Epidermal melanocyte (primary cell): ENCODE measurements around the gene DDAH1.

Experiments used
- DNase-seq: peaks from one replicate; pipeline ENCODE4 v3.0.0; 2011; ENCODE audit warnings: low spot score; ENCODE audit not compliant: insufficient read length

The DDAH1 gene

DNA sequence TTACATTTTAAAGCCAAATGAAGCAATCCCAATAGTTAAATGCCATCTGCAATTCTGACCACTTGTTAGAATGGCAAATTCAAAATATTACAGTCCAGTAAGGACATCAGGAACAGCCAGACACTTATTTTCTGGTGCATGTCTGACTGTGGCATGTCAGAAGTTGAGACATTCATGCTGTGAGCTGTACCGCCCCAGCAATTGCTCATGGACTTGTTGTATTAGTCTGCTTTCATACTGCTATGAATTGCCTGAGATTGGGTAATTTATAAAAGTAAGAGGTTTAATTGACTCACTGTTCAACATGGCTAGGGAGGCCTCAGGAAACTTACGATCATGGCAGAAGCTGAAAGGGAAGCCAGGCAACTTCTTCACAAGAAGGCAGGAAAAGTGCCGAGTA, 19.1 kb downstream of the DDAH1 start:
- DNase-seq, result no peak

DNA sequence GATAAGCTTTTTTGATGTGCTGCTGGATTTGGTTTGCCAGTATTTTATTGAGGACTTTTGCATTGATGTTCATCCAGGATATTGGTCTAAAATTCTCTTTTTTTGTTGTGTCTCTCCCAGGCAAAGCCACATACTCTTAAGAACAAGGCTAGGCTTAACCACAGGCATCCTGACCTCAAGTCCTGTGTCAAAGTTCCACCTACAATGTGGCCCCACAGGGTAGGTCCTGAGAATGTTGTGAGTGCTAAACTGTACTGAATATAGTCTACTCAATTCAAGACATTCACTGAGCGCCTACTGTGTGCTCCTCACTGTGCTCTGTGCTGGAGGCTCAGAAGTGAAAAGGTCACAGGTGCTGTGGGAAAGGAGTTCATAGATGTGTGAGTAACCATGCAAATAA, 20.6 kb downstream of the DDAH1 start:
- DNase-seq, result no peak

DNA sequence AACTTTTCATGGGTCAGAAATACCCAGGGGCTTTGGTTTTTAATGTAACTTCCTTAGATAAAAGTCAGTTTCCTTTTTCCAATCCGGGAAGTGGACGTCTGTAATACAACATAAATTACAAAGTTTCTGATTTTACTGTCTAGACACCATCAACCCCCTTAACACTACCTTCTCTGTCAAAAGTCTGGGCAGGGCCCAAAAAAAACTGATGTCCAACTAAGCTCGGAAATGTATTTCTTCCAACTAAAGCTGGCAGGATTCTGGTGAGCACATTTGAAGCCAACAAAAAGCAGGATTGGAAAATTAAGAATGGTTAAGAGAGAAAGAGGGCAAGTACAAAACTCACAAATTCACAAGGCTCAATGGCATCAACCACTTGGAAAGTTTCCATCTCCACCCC, 24.3 kb downstream of the DDAH1 start:
- DNase-seq, result no peak

DNA sequence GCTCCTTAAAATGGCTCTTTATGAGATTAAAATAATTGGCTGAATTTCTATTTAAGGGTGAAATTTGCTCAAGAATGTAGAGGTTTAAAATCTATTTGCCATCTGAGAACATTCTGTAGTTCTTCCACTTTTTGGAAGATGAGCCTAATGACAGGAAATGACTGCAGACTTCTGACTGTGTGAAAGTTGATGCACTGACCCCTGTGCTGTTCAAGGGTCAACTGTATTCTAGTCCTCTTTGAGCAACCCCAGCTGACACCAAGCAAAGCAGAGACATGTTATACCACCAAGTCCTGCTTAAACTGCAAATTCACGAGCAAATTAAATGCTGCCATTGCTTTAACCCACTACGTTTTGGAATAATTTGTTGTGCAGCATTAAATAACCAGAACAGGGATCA, 26.6 kb downstream of the DDAH1 start:
- DNase-seq, result no peak

DNA sequence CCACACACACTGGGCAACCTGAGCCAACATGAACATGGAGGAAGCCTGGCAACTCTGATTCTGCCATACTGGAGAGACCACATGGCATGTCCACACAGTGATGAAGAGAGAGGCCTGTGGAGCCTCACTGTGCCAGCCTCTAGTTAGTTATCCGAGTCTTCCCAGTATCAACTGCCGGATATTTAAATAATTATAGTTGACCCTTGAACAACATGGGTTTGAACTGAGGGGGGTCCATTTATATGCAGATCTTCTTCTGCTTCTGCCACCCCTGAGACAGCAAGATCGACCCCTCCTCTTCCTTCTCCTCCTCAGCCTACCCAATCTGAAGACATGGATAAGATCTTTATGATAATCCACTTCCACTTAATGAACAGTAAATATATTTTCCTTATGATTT, 27.8 kb downstream of the DDAH1 start:
- DNase-seq, result no peak

DNA sequence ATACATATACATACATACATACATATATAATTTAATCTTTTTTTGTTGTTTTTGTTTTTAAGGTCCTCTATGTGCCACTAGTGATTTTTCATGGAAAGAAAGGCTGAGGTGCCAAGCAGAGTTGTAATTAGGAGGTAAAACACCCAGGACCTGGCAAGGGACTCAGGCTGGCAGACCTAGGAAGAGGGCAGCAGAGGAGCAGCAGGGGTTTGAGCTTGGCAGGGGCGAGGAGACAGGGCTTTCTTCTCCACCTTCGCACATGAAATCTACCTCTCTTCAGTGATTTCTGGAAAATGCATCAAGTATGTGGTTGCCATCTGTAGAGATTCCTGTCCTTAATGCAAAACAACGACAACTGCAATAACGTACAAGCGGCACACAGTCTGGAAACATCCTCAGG, 31.9 kb downstream of the DDAH1 start:
- DNase-seq, result no peak

DNA sequence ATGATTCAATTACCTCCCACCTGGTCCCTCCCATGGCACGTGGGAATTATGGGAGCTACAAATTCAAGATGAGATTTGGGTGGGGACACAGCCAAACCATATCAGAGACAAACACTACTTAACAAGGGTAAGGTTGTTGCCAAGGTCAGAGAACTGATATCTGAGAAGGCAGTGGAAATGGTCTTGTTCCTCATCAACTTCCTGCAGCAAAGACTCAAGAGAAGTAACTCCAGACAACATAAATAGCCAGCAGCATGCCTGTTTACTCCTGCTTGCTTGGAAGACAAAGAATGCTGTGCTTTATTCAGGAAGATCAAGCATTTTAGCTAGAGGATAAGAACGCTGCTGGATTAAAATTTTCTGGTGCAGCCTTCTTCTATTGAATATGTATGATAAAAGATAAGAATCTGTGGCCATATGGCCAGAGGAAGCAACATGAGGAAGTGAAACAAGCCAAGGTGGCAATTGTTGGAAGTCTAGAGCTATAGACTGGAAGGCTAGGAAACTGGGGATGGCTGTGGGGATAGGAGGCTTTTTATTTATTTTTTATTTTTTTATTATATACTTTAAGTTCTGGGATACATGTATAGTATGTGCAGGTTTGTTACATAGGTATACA, 36.4 kb downstream of the DDAH1 start:
- DNase-seq, result no peak

DNA sequence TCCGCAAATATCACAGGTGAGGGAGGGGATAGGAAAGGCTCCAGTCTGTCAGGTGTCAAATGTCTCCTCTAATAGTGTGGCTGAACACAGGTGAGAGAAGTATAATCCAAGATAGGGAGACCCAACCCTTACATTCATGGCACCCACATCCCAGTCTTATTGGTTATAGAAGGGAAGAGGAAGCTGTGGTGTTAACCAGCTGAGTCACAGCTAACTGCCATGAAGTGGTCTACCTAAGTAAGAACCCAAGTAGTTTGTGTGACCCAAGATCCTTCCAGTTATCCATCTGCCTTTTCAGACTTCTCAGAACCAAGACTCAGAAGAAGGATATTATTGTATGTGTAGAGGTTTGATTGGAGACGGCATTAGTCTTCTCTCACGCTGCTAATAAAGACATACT, 37.1 kb downstream of the DDAH1 start:
- no peak for DNase-seq

DNA sequence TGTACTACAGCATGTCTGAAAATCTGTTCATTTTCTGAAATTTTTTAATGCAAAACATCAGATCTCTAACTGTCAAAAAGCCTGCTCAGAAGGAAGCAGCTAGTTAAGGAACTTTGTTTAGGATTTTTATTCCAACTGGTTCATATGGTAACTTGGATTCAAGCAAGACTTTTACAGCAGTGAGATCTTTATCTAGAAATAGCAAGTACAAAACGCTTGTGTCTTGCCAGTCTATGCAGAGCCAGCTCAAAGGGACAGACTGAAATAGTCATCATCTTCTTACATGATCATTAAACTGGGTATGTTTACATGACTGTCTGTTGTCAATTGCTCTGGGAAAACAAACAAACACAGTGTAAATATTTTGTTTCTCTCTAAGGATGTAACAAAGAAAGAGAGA, 37.6 kb downstream of the DDAH1 start:
- DNase-seq, result no peak

DNA sequence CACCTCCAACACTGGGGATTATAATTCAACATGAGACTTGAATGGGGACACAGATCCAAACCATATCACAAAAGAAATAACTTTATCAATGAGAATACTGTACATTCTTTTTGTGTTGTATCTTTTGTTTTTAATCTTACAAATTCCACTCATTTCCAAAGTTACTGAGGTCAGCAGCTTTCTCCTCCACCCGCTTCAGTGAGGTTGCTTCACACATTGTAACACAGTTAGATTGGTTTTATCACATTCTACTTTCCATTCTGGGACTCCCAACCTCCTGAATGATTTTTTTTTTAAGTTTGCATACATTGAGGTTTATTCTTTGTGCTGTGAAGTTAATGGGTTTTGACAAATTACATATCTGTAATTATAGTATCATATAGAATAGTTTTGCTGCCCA, 43.8 kb downstream of the DDAH1 start:
- DNase-seq, result no peak

DNA sequence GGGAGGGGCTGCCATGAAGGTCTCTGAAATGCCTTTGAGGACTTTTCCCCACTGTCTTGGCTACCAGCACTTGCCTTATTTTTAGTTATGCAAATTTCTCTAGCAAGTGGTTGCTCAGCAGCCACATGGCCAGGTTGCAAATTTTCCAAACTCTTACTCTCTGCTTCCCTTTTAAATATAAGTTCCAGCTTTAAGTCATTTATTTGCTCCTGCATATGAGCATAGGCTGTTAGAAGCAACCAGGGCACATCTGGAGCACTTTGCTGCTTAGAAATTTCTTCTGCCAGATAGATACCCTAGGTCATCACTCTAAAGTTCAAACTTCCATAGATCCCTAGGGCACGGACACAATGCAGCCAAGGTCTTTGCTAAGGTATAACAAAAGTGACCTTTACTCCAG, 44.8 kb downstream of the DDAH1 start:
- DNase-seq, result no peak

DNA sequence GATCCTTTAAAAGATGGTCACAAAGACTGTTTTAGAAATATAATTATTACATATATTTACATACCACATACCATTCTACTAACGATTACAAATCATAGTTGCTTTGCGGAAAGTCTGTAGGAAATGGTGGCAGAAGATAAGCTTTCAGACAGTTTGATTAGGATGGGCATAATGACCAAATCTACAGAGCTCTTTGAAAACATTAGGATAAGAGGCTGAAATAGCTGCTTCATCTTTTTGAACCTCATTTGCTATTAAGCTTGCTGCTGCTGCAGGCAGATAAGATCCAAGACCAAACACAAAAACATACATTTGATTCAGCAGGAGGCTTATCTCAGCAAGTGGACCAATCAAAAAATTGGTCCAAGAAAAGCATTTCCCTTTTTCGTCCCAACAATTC, 47.1 kb downstream of the DDAH1 start:
- no peak for DNase-seq

DNA sequence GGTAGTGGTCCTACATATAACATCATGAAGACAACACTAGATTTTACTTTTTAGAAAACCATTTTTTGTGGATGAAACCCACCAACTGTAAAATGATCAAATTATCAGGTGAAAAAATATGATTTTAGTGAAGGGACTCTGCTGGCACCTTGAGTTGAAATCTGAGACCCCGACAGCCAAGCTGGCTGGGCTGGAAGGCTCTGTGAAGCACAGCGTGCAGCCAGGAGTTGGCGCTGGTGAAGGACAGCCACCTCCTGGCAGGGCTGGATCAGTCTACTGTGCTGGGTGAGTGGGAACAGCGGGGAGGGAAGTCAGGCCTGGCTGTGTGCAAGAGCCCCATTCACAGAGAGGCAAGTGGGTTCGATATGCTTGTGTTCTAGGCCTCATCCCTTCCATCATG, 47.9 kb downstream of the DDAH1 start:
- DNase-seq, result no peak

DNA sequence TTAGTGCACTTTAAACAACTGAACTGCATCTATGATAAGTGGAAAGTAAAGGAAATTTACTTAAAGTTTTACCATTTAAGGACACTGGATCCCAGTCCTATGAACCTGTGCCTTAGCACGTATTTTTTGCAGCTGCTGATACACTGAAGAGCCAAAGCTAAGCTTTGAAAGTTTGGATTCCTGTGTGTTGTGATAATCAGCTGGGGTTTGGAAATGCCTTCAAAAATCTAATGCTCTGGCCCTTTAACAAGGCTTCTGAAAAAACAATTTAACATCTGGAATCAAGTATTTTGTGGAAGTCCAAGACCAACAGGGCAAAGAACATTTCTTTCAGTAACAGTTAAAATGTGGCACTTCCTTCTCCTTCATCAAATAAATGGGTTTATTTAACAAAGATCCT, 51.8 kb downstream of the DDAH1 start:
- no peak for DNase-seq

DNA sequence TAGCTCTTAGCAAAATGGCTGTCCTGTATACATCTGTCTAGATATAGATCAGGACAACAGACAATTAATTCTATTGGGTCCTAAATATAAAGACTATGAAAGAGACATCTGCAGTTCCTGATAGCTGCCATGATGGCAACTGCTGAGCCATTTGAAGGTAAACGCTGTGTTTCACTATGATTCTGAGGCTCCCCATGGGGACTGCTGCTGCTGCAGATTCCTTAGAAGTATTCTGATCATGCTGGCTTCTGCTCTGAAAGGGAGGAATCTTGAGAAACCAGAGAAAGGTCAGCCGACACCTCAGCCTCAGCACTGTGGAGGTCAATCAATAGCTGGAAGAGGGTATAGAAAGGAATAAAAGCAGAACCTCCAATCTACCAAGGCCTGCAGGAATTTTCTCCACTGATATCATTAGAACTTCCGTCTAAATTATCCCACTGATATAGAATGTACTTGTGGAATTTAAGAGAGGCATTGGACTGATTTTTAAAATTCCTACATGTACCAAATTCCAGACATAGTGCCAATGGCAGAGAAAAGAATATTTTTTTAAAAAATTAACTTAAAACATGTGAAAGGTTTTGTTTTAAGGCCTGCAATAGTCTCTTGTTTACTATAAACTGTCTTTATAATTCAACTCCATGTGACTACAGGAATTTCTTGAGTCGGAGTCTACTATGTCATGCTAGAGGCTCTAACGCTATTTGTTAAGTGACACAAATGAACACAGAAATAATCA, 53.2 kb downstream of the DDAH1 start:
- DNase-seq, result no peak

DNA sequence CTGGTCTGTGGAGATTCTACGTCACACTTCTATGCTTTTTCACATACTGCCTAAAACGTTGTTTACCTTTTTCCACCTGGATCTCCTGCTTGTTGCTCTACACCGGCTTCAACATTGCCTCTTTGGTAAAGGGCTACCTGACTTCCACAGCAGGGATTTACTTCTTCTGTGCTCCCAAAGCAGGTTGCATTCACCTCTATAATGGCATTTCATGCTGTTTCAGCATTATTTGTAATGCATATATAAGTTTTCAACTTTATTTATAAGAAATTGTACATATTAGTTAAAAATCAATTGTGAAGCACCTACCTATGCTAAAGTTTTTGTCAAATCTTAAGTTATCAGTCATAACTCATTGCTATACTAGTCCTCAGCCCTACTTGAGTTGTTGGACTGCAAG, 55.4 kb downstream of the DDAH1 start:
- no peak for DNase-seq

DNA sequence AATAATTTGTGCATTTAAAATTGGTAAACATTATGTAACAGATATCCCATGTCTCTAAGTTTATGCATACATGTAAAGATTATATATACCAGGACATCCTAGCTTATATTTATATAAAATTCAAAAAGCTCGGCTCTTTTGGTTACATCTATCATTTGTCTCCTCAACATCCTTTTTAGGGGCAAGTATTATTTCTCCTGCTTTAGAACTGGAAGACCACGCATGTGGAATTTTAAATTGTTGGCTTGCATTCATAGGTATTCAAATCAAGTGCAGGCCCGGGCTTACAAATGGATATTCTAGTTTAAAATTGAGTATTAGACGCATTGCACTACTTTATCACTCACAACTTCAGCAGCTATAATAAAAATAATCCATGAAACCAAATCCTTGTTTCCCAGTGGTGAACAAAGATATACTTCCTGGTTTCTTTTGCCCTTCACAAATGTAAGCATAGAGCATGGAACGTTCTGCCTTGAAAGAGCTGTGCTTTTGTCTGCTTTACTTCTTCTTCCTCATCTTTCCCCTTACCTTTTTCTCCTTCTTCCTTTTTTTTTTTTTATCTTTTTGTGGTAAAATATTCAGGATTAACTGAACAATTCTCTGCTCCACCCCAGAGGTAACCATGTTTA, 57.1 kb downstream of the DDAH1 start:
- no peak for DNase-seq

DNA sequence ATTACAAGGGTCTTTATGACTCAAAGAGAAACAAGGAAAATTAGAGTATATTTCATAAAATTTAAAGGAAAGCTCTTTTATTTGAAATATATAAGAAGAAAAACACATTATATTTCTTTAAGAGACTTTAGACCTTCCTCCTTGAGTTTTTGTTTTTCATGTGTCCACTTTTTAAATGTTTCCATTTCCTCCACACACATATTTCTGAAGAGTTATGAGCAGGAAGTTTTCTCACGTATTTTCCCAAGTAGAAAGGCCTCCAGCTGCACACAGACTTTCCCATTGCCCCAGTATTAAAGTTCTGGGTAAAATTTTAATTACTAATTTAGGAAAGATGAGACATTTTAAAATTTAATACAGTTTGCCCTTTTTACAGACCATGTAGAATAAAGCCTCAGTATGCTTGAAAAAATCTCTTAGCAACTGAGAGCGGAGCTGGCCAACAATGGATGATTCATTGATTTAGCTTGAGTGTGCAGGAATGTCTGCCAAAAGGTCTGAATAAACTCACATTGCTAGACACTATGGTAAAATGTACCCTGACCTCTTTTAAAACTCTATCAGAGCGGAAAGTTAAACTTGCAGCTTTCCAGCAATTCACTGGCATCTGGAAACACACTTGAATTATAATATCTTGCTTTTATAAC, 57.9 kb downstream of the DDAH1 start:
- DNase-seq, result peak; percentile 86

DNA sequence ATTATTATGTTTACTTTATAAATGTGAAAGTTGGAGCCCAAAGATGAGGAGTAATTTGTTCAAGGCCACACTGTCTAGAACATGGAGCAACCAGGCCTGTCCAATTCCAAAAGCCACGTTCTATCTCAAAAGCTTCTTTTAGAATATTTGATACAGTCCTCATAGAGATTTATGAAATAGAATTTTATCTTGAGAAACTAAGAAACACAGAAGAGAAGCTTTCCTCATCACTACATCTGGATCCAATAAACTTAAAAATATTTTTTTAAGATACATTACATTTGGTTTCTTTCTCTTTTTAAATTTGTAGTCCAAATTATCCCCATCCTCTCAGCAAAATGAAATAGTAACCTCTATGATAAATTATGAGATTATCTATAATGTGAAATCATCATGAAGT, 58.9 kb downstream of the DDAH1 start:
- DNase-seq, result no peak

DNA sequence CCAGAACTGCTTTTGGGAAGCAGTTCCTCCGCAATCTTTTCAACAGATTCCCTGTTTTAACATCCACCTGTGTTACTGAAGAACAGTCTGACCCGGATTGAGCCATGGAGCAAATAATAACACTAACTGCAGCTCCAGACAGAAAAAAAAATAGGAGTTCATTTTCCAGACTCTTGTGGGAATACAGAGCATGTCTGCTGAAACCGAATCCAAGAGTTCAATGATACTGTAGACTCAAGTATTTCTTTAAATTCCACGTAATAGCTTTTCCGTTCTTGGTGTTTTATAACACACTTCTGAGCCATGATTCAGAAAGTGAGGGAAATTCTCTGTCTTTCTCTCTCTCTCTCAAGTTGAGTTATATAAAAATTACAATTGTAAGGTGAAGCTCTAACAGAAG, 60.6 kb downstream of the DDAH1 start:
- DNase-seq, result no peak

DNA sequence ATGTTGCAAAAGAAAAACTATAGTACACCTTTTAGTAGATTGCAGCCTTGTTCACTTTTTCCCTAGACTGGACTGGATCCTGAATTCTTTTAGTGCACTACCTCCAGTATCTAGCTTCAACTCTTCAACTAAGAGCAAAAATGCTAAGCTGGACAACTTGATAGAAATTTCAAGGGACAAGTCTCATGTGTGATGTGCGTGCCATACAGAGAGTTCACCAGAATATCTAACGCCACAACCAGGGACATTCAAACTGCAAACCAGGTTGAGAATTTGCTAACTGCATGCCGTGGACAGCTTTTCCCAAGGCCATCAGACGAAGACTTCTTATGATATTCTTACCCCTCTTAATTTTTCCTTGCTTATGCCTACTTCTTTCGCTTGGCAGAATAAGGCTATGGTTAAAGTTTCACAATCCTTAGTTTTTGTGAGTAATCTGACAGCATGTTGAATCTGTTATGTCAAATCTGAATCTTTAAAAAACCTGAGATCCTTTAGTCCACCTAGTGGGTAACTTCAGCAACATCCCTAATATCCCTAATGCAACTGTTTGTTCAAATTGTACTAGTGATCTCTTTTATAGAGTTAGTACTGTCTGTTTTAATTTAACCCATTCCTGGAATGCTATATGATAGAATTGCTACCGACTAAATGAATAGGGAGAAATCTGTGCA, 66.4 kb downstream of the DDAH1 start:
- no peak for DNase-seq

DNA sequence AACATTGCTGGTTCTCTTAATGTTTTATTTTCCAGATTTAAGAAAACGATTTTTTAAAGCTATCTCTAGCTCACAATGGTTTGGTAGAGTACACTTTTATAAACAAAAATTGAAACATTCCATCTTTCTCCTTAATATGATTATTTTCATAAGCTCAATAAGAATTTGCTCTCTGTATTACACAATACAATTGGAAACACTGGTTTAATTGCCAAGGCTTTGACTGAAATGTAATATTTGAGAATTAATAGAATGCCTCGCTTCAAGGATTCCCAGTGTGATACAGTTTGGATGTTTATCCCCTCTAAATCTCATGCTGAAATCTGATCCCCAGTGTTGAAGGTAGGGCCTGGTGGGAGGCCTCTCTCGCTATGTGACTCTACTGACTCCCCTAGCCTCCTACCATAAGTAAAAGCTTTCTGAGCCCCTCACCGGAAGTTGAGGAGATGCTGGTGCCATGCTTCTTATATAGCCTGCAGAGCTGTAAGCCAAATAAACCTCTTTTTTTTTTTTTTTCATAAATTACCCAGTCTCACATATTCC, 67.4 kb downstream of the DDAH1 start:
- no peak for DNase-seq
